HG02678 (cell line): ENCODE results near the gene EFCAB9.

ENCODE experiments used
- ATAC-seq: cut with Tn5 transposase; IDR thresholded peaks from one replicate; pipeline ENCODE4 v1.9.1; 2021; ENCODE audit warnings: mild to moderate bottlenecking, moderate library complexity; ENCODE audit not compliant: unreplicated experiment

Gene EFCAB9

DNA sequence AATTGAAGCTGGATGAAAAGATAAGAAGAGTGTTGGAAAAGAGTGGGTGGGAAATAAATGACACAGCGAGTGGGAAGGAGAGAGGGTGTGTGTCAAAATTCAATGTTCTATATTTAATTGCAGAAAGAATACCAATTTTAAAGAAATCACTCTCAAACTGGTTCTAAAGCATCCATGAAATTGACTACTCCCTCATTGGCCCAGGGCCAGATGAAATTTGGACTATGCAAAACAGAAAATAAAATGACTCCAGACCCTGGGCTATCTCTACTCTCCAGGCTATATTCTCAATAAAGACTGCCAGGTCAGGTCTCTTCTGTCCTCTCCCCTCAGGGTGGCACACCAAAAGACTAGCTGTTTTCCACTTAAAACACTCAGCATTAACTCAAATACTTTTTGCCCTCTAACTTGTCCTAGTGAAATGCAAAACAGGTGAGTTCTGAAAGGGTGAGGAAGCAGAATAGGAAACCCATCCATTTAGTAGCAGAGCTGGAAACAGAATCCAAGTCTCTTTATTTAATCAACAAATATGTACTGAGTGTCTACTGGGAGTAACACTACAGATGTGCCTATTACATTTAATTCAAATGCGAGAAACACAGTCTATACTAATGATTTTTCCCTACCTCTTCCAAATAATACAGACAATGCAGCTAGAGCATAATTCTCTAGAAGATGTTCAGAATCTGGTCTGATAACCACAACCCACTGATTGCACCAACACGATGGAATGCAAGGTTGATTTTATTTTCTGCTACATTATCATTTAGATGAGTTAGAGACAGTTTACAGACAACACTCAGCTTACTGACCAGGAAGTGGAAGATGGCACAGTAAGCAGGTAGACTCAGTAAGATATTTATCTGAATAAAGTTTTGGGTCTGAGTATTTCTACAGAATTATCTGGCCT lies 42.1 kb downstream of the EFCAB9 start:
- ATAC-seq, result no peak

DNA sequence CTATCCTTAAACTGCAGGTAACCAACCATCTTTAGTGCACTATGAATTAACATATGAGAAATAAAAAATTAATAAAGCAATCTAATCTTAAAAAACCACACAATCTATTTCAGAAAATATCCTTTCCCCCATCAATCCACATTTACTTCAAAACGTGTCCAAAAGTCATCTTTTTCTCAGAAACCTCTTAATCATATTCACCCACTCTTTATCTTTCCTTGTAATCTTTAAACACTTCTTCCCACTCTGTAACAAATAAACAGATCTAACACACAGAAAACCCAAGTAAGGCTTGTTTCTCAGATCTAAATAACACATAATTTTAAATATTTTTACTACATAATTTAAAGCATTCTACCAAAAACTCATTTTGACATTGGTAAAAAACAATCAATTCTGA lies 44.4 kb downstream of the EFCAB9 start:
- no peak for ATAC-seq

- ATAC-seq, result no peak
Observed at GRCh38 chr5:172243302-172243701, 49.3 kb downstream of the EFCAB9 start.

GRCh38 chr5:172245046-172245445 lies 51.1 kb downstream of the EFCAB9 start:
- ATAC-seq, result no peak

- no peak for ATAC-seq
Observed at GRCh38 chr5:172245703-172246125, 51.7 kb downstream of the EFCAB9 start.

- ATAC-seq, result no peak
Observed at GRCh38 chr5:172248637-172249036, 54.7 kb downstream of the EFCAB9 start.

GRCh38 chr5:172251419-172251818 lies 57.4 kb downstream of the EFCAB9 start:
- ATAC-seq, result no peak

DNA sequence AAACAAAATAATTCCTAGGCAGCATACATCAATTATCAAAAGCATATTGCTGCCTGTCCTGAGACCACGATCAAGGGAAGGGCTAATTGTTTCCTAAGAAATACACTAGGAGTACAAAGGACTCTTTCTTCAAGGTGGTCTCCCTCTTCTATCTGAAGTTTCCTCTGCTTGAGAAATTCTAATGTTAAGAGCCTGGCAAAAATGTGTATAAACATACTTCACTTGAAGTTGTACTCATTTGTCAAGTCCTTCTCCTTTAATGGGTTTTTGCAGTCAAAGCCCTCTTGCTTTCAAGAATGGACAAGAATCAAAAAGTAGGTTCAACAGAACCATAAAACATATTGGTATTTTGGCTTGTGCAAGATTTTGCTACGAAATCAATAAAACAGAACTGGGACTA lies 58.5 kb downstream of the EFCAB9 start:
- no peak for ATAC-seq
